IMR-90 (cell line): Measurements from ENCODE around the gene DIPK1B. TPM values are rescaled to one million over a fixed set of nuclear protein-coding genes. Genes with fewer than 3 reads are reported as not detected.

ENCODE experiments used
- ATAC-seq: fragments of 200-7000 bp; cut with Tn5 transposase; 2 replicates; pipeline ENCODE4 v1.9.1; 2020; ENCODE audit warnings: low read depth, mild to moderate bottlenecking, moderate library complexity
- BruUV-seq: library from RNA; stranded (reverse); fragments of 400-500 nt; replicated peaks from 2 replicates; lab custom pipeline; 2021; lab: Mats Ljungman, UMichigan
- CTCF ChIA-PET: fragments of 300-600 bp; formaldehyde crosslinking; extraction: SDS; loops from one replicate; lab custom pipeline; 2021; ENCODE audit warnings: antibody characterized with exemption; lab: Yijun Ruan, JAX
- POLR2A ChIA-PET: fragments of 300-600 bp; sonication (Branson Sonifier 250); formaldehyde crosslinking; loops from one replicate; lab custom pipeline; 2022; ENCODE audit warnings: antibody characterized with exemption; ENCODE audit not compliant: unreplicated experiment; lab: Charles Lee
- DNase-seq: peaks from one replicate; pipeline ENCODE4 v3.0.0; 2013
- H2AFZ ChIP-seq: replicated peaks from 2 replicates; pipeline ENCODE3; 2013; ENCODE audit warnings: low read length, mild to moderate bottlenecking; ENCODE audit not compliant: poor library complexity
- H2AK5ac ChIP-seq: 2 replicates; pipeline ENCODE4 v1.6.1; 2013; ENCODE audit warnings: low read depth, low read length, inconsistent platforms
- H2AK9ac ChIP-seq: replicated peaks from 2 replicates; pipeline ENCODE3; 2013; ENCODE audit warnings: mild to moderate bottlenecking, low read depth, low read length, moderate library complexity; ENCODE audit not compliant: poor library complexity
- H2BK120ac ChIP-seq: 2 replicates; pipeline ENCODE4 v1.6.1; 2013; ENCODE audit warnings: low read depth, low read length, inconsistent platforms
- H2BK15ac ChIP-seq: 3 replicates; pipeline ENCODE4 v1.6.1; 2013; ENCODE audit warnings: low read depth, low read length, inconsistent platforms
- H2BK20ac ChIP-seq: 2 replicates; pipeline ENCODE4 v1.6.1; 2013; ENCODE audit warnings: low read depth, mild to moderate bottlenecking, inconsistent platforms, low read length, moderate library complexity
- H2BK5ac ChIP-seq: 2 replicates; pipeline ENCODE4 v1.6.1; 2013; ENCODE audit warnings: mild to moderate bottlenecking, low read depth, low read length, inconsistent platforms; ENCODE audit not compliant: poor library complexity, severe bottlenecking
- H3K14ac ChIP-seq: replicated peaks from 2 replicates; pipeline ENCODE4 v1.6.1; 2013; ENCODE audit warnings: low read depth, low read length, inconsistent platforms
- H3K18ac ChIP-seq: 2 replicates; pipeline ENCODE4 v1.6.1; 2013; ENCODE audit warnings: low read depth, low read length, control low read depth
- H3K23ac ChIP-seq: 2 replicates; pipeline ENCODE4 v1.6.1; 2013; ENCODE audit warnings: low read depth, low read length, inconsistent platforms
- H3K27ac ChIP-seq: 2 replicates; pipeline ENCODE4 v1.5.1; 2013; ENCODE audit warnings: mild to moderate bottlenecking, control low read depth, low read length; ENCODE audit not compliant: insufficient read depth
- H3K27me3 ChIP-seq: 2 replicates; pipeline ENCODE4 v1.6.1; 2013; ENCODE audit warnings: low read length; ENCODE audit not compliant: control insufficient read depth, insufficient read depth
- H3K36me3 ChIP-seq: 2 replicates; pipeline ENCODE4 v1.6.1; 2013; ENCODE audit warnings: low read length, mixed read lengths; ENCODE audit not compliant: control insufficient read depth, insufficient read depth
- H3K4ac ChIP-seq: 2 replicates; pipeline ENCODE4 v1.6.1; 2013; ENCODE audit warnings: low read depth, low read length, inconsistent platforms
- H3K4me1 ChIP-seq: 2 replicates; pipeline ENCODE4 v1.6.1; 2013; ENCODE audit warnings: low read length, mixed read lengths; ENCODE audit not compliant: control insufficient read depth, insufficient read depth
- H3K4me2 ChIP-seq: 2 replicates; pipeline ENCODE4 v1.6.1; 2013; ENCODE audit warnings: low read depth, mild to moderate bottlenecking, control low read depth, low read length, moderate library complexity
- H3K4me3 ChIP-seq: 2 replicates; pipeline ENCODE4 v1.5.1; 2013; ENCODE audit warnings: low read depth, mild to moderate bottlenecking, control low read depth, low read length, moderate library complexity; ENCODE audit not compliant: insufficient read depth
- H3K56ac ChIP-seq: 2 replicates; pipeline ENCODE4 v1.6.1; 2013; ENCODE audit warnings: low read length, inconsistent platforms; ENCODE audit not compliant: insufficient read depth; ENCODE audit errors: extremely low read depth
- H3K79me1 ChIP-seq, 2 experiments: 2 replicates each; pipeline ENCODE4 v1.6.1; 2013; ENCODE audit warnings: low read length in 2 of 2, inconsistent platforms in 1 of 2, low read depth in 1 of 2
- H3K9ac ChIP-seq: 2 replicates; pipeline ENCODE4 v1.6.1; 2013; ENCODE audit warnings: low read depth, low read length, control low read depth
- H3K9me1 ChIP-seq: 2 replicates; pipeline ENCODE4 v1.6.1; 2013; ENCODE audit warnings: low read length, inconsistent platforms; ENCODE audit not compliant: insufficient read depth
- H3K9me3 ChIP-seq: 2 replicates; pipeline ENCODE4 v1.6.1; 2013; ENCODE audit warnings: low read length; ENCODE audit not compliant: control insufficient read depth, insufficient read depth
- H4K20me1 ChIP-seq: 2 replicates; pipeline ENCODE4 v1.6.1; 2013; ENCODE audit warnings: low read length, inconsistent platforms; ENCODE audit not compliant: insufficient read depth
- H4K5ac ChIP-seq: 2 replicates; pipeline ENCODE4 v1.6.1; 2013; ENCODE audit warnings: mild to moderate bottlenecking, low read depth, low read length, control low read depth
- H4K8ac ChIP-seq, 2 experiments: 2 replicates each; pipeline ENCODE4 v1.6.1; 2013; ENCODE audit warnings: low read depth in 2 of 2, low read length in 2 of 2, control low read depth in 1 of 2, inconsistent platforms in 1 of 2
- H4K91ac ChIP-seq: 2 replicates; pipeline ENCODE4 v1.6.1; 2013; ENCODE audit warnings: low read depth, low read length, inconsistent platforms; ENCODE audit not compliant: insufficient read depth
- BHLHE40 ChIP-seq: fragments of 150-350 bp; IDR thresholded peaks from 2 replicates; pipeline ENCODE4 v1.6.1; 2016; ENCODE audit warnings: mild to moderate bottlenecking, low read depth, low read length
- FOS ChIP-seq: fragments of 150-350 bp; IDR thresholded peaks from 2 replicates; pipeline ENCODE4 v1.6.1; 2016; ENCODE audit warnings: low read depth, low read length
- MAFK ChIP-seq: IDR thresholded peaks from 2 replicates; pipeline ENCODE4 v1.6.1; 2012; ENCODE audit warnings: low read depth, low read length, improper control_type of control experiment
- MAZ ChIP-seq: IDR thresholded peaks from 2 replicates; pipeline ENCODE4 v1.6.1; 2012; ENCODE audit warnings: low read depth, mild to moderate bottlenecking, low read length, improper control_type of control experiment, moderate library complexity, borderline replicate concordance
- MXI1 ChIP-seq: IDR thresholded peaks from 2 replicates; pipeline ENCODE4 v1.6.1; 2012; ENCODE audit warnings: low read depth, mild to moderate bottlenecking, low read length, moderate library complexity, borderline replicate concordance
- NFE2L2 ChIP-seq: fragments of 150-350 bp; IDR thresholded peaks from 2 replicates; pipeline ENCODE4 v1.6.1; 2016; ENCODE audit warnings: low read depth, mild to moderate bottlenecking, low read length
- POLR2A ChIP-seq: IDR thresholded peaks from 2 replicates; pipeline ENCODE4 v1.6.1; 2012; ENCODE audit warnings: mild to moderate bottlenecking, low read depth, low read length
- RFX5 ChIP-seq: IDR thresholded peaks from 2 replicates; pipeline ENCODE4 v1.8.0; 2012; ENCODE audit warnings: low read depth, mild to moderate bottlenecking, low read length, moderate library complexity
- SMC3 ChIP-seq: fragments of 150-350 bp; IDR thresholded peaks from 2 replicates; pipeline ENCODE4 v1.6.1; 2016; ENCODE audit warnings: low read depth, mild to moderate bottlenecking, antibody characterized with exemption, low read length, moderate library complexity
- WGBS, 2 experiments: methylation state at CpG; one replicate each; pipeline versions ENCODE4 v1.1.5 to v1.1.7; 2013; ENCODE audit warnings: missing lambda C conversion rate in 2 of 2; ENCODE audit not compliant: insufficient read length in 1 of 2; ENCODE audit errors: extremely low coverage in 2 of 2; 5-methylcytosine and 5-hydroxymethylcytosine counted together
- dilution Hi-C: fragments of 300-500 bp; cut with HindIII; formaldehyde crosslinking; loops from one replicate; pipeline ENCODE4 v1.14.3; 2018; ENCODE audit warnings: low sequenced_read_pairs; ENCODE audit not compliant: unreplicated experiment
- in situ Hi-C: fragments of 300-500 bp; cut with MboI; formaldehyde crosslinking; loops from 3 replicates; pipeline ENCODE4 v1.14.3; 2019; ENCODE audit warnings: low sequenced_read_pairs, inconsistent platforms, mixed read lengths
- intact Hi-C: fragments of 100-400 bp; cut with micrococcal nuclease; formaldehyde crosslinking; loops from 2 replicates; pipeline ENCODE4 v1.10.0; 2022
- polyA plus RNA-seq, 3 experiments: library from polyadenylated mRNA; depleted of rRNA; stranded (reverse); fragments of >200 nt; gene quantifications; 2 replicates each; pipeline ENCODE4 v1.2.3, GENCODE V29; 2012; ENCODE audit warnings: low replicate concordance in 1 of 3
- total RNA-seq: library from RNA; depleted of rRNA; stranded (reverse); fragments of >200 nt; gene quantifications from 2 replicates; pipeline ENCODE4 v1.2.3, GENCODE V29; 2012
- TF ChIP-seq, protein P1 (sequence below): fragments of 150-350 bp; IDR thresholded peaks from 2 replicates; pipeline ENCODE4 v1.6.1; 2016; ENCODE audit warnings: low read depth, mild to moderate bottlenecking, low read length, moderate library complexity, borderline replicate concordance
- TF ChIP-seq, protein P2 (sequence below): fragments of 150-350 bp; IDR thresholded peaks from 2 replicates; pipeline ENCODE4 v1.6.1; 2017; ENCODE audit warnings: mild to moderate bottlenecking, antibody characterized with exemption, low read length, low read depth
- TF ChIP-seq, protein P3 (sequence below): conservative IDR thresholded peaks from 2 replicates; pipeline ENCODE4 v1.5.1; 2012; ENCODE audit warnings: mild to moderate bottlenecking, low read depth, low read length, improper control_type of control experiment

The DIPK1B gene
- total and polyA plus RNA-seq, 2 of the 4 experiments (the other 2 are of a cell fraction), result 3.4 to 7.1 TPM

DNA sequence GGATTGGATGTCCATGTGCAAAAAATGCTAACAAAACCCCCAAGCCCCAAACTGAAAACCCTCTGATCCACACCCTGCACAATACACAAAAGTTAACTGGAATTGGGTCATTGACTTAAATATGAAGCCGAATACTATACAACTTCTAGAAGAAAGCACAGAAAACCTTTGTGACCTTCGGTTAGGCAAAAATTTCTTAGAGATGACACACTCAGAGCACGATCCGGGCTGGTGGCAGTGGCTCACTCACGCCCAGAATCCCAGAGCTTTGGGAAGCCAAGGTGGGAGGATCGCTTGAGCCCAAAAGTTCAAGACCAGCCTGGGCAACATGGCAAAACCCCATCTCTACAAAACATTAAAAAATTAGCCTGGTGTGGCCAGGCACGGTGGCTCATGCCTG lies 1.8 kb upstream of the DIPK1B start:
- Histone ChIP-seq H3K79me1 (no peaks in the 10 kb centered on the region), H4K91ac (no peak overlapping the region), H2BK15ac (no peak overlapping the region), H3K4me3 (no peak overlapping the region), H2BK120ac (no peak overlapping the region), H3K27me3 (peaks cover 17% of the 10 kb centered on the region), H3K4me1 (peaks cover 1% of the 10 kb centered on the region; the same call in 1 of the 2 replicates), H4K5ac (no peak overlapping the region), H3K9me3 (no peaks in the 10 kb centered on the region), H3K9ac (no peak overlapping the region), H3K9me1 (no peaks in the 10 kb centered on the region), H3K4ac (no peak overlapping the region), H2AK5ac (no peak overlapping the region), H4K8ac (no peak overlapping the region), H2BK20ac (no peak overlapping the region), H2AFZ (no peak overlapping the region), H3K4me2 (no peak overlapping the region), H3K23ac (no peak overlapping the region), H2BK5ac (no peak overlapping the region), H4K20me1 (no peaks in the 10 kb centered on the region), H3K18ac (no peak overlapping the region), H3K27ac (no peak overlapping the region), H2AK9ac (no peak overlapping the region), H3K36me3 (no peaks in the 10 kb centered on the region), H3K56ac (no peak overlapping the region), H3K14ac (0 out of 2 replicates have a peak overlapping the region, but pooled peaks have one; percentile 32)
- POLR2A ChIA-PET, result no interaction called here
- no TSS peak for BruUV-seq
- 20% methylated on average over 2 of the region's 7 CpGs; no CpG with 5 or more reads in 1 of the 2 experiments for WGBS, 2 experiments
- in situ Hi-C loops (no loop called here), dilution Hi-C loops (no loop called here), intact Hi-C loops (no loop called here)
- CTCF ChIA-PET, result interaction anchor here (0.7 kb wide), 1 partner anchor 267 kb away, joined by 8 read pairs; no protein-coding TSS in a partner anchor
- ATAC-seq (no peak), DNase-seq (peak; percentile 28)
- TF ChIP-seq, protein P1, sequence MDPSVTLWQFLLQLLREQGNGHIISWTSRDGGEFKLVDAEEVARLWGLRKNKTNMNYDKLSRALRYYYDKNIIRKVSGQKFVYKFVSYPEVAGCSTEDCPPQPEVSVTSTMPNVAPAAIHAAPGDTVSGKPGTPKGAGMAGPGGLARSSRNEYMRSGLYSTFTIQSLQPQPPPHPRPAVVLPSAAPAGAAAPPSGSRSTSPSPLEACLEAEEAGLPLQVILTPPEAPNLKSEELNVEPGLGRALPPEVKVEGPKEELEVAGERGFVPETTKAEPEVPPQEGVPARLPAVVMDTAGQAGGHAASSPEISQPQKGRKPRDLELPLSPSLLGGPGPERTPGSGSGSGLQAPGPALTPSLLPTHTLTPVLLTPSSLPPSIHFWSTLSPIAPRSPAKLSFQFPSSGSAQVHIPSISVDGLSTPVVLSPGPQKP, result no peak
- TF ChIP-seq BHLHE40 (no peak), SMC3 (no peak), RFX5 (no peak), MAFK (no peak), MAZ (no peak), FOS (no peak), MXI1 (no peak), NFE2L2 (no peak), POLR2A (no peak)
- TF ChIP-seq, protein P2, sequence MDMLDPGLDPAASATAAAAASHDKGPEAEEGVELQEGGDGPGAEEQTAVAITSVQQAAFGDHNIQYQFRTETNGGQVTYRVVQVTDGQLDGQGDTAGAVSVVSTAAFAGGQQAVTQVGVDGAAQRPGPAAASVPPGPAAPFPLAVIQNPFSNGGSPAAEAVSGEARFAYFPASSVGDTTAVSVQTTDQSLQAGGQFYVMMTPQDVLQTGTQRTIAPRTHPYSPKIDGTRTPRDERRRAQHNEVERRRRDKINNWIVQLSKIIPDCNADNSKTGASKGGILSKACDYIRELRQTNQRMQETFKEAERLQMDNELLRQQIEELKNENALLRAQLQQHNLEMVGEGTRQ, result no peak
- TF ChIP-seq, protein P3, sequence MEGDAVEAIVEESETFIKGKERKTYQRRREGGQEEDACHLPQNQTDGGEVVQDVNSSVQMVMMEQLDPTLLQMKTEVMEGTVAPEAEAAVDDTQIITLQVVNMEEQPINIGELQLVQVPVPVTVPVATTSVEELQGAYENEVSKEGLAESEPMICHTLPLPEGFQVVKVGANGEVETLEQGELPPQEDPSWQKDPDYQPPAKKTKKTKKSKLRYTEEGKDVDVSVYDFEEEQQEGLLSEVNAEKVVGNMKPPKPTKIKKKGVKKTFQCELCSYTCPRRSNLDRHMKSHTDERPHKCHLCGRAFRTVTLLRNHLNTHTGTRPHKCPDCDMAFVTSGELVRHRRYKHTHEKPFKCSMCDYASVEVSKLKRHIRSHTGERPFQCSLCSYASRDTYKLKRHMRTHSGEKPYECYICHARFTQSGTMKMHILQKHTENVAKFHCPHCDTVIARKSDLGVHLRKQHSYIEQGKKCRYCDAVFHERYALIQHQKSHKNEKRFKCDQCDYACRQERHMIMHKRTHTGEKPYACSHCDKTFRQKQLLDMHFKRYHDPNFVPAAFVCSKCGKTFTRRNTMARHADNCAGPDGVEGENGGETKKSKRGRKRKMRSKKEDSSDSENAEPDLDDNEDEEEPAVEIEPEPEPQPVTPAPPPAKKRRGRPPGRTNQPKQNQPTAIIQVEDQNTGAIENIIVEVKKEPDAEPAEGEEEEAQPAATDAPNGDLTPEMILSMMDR, result no peak
